ENCODE data around the gene CXCR3.
A peak's percentile ranks its signal among the peaks of the same experiment; 100 is the strongest.
"Not testable (repeated sequence)": the region's sequence is repeated elsewhere in the genome, so short reads cannot be mapped to it uniquely, and the experiment has no call there.

Gene CXCR3

GRCh38 chrX:71636438-71637252 lies 18.3 kb upstream of the CXCR3 start:
- DNase-seq (ENCODE audit: low spot score): no peak

DNA sequence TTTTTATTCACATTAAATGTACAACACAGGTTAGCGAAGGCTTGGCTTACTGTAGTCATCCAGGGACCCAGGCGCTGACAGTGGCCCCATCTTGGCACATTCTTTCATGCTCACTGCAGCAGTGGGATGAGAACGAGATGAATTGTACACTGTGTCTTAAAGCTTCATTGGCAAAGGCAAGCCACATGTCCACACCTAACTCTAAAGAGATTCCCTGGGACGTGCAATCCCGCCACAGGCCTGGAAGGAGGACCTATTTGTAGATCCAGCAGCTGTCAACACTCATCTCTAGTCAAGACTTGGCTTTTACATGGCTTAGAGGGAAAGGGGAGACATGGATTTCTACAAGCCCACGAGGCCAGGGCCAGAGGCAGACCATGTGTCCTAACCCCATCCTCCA lies 16.1 kb upstream of the CXCR3 start:
- DNase-seq (ENCODE audit: low spot score): no peak

GRCh38 chrX:71632923-71633657 lies 14.8 kb upstream of the CXCR3 start:
- no peak for DNase-seq (ENCODE audit: low spot score)

- DNase-seq (ENCODE audit: low spot score): no peak
Measured at GRCh38 chrX:71629467-71629866, 11.2 kb upstream of the CXCR3 start.

- no peak for DNase-seq (ENCODE audit: low spot score)
Measured at GRCh38 chrX:71627588-71628404, 9.5 kb upstream of the CXCR3 start.

DNA sequence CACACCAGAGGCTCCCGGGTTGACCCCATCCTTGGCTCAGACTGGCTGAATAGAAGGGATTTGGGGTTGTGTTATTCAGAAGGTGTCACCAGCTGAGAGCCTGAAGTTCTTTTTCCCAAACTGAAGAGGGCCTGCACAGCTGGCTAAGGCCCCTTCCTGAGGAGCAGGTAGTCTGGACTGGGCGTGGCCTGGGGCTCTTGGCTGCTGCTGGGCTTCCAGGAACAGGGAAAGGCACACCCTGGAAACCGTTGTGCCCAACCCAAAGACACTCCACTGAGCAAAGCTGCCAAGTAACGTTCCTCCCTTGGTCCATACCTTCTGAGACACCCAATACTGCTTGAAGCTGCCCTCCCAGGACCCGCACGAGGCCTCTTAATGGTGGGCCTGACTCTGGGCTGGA lies 8.3 kb upstream of the CXCR3 start:
- DNase-seq (ENCODE audit: low spot score): no peak

GRCh38 chrX:71625471-71625870 lies 7.2 kb upstream of the CXCR3 start:
- DNase-seq (ENCODE audit: low spot score): no peak

DNA sequence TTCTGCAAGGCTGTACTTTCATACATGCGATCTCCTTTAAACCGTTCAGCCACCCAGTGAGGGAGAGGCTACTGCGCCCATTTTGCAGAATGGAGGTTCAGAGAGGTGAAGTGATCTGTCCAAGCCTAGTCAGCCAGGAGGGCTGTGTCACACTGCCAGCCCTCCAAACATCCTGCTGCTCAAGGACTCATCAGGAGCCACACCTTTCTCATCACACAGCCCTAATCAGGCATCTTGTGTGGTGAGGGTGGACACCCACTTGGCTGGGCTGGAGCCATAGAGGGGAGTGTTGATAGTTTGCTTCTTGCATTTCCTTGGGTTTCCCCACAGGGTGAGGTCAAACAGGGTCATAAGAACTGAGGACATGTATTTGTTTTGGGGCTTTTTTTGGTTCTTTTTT lies 5.4 kb upstream of the CXCR3 start:
- no peak for DNase-seq (ENCODE audit: low spot score)

DNA sequence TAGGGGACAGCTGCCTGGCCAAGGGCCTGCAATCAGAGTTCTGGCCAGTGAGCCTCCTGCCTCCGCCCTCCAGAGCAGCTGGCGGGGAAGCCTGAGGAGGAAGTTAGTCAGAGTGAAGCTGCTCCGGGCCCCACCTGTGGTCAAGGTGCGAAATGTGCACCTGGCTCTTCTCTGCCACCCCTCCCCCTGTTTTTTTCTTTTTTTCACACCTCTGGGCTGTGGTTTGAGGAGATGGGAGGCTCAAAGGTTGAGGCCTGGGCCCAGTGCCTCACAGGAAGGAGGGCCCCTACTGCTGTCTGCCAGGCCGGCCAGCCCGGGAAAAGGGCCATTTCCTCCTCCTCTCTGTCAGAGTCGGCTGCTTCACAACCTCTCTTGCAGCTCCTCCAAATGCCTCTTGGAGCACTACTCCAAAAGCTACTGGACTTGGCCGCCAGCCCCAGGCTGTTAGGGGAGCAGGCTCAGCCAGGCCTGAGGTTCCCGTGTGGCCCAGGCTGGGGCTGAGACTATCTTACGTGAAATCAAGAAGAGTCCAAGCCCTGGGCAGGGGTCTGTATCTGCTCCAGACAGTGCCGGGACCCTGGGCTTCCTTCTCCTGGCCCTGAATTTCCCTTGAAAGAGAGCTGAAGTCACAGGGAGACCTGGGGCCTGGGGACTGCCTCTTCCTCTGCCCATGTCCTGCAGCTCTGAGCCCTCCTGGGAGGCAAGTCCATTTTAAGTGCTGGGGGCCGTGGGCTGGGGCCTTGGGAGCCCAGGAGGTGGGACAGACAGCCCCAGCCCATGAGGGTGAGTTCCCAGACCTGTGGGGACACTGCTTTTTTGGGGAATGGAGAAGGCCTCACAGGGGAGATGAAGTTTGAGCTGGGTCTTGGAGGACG lies 4.5 kb upstream of the CXCR3 start:
- DNase-seq (ENCODE audit: low spot score): peak; percentile 81

- no peak for DNase-seq (ENCODE audit: low spot score)
Measured at GRCh38 chrX:71622032-71622575, 3.8 kb upstream of the CXCR3 start.

- DNase-seq (ENCODE audit: low spot score): peak; percentile 38
Measured at GRCh38 chrX:71621603-71622002, 3.3 kb upstream of the CXCR3 start.

DNA sequence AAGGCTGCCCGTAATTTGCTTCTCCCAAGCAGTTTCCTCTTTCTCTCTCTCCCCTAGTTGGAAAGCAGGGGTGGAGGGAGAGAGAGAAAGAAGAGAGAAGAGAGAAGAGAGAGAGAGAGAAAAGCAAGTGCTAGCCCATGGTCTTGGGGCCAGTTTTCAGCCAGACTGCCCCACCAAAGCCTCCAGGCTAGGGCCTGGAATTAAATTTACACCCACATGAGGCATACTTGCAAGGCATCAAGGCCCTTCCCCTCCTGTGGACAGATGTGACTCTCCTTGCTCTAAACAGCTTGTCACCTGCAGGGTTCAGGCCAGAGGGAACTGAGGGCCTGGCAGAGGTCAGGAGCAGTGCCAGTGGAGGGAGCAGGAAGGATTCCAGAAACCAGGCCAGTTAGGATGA lies 1.7 kb upstream of the CXCR3 start:
- no peak for DNase-seq (ENCODE audit: low spot score)

- DNase-seq (ENCODE audit: low spot score): no peak
Measured at GRCh38 chrX:71619193-71619592, 882 bp upstream of the CXCR3 start.

GRCh38 chrX:71618787-71619186 lies 476 bp upstream of the CXCR3 start:
- DNase-seq (ENCODE audit: low spot score): no peak

DNA sequence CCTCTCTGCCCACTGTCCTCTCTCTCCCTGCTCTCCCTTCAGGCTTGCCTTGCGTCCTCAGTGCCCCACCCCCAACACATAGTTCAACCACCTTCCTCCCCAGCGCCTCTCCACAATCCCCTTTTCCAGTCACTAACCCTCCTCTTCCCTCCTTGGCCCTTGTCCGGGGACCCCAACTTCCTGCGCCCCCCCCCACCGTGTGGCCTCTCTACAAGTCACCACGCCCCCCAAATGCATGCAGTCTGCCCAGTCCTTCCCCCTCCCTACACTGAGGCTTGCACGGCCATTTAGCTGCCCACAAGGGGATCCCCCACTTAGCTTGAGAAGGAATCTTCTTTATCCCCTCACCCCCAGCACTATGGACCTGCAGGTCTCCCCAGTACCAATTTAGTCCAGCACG lies 569 bp downstream of the CXCR3 start:
- no peak for DNase-seq (ENCODE audit: low spot score)

- DNase-seq (ENCODE audit: low spot score): no peak
Measured at GRCh38 chrX:71616672-71617529, 1.4 kb downstream of the CXCR3 start.

DNA sequence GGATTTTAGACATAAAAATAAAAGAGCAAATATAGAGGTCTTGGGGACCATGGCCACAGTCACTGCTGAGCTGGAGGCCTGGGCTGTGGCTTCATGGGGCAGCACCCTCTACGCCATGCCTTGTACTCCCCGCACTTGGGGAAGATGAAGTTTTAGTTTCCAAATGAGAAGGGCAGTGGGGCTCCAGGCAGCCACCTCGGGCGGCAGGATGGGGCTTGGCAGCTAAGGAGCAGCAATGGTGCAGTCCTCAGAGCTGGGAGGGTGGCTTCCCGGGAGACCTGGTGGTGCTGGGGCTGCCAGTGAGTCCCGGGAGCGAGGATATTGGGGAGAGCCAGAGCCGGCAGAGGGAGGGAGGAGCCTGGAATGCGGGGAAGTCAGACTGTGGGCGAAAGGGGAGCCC lies 2.4 kb downstream of the CXCR3 start:
- no peak for DNase-seq (ENCODE audit: low spot score)

DNA sequence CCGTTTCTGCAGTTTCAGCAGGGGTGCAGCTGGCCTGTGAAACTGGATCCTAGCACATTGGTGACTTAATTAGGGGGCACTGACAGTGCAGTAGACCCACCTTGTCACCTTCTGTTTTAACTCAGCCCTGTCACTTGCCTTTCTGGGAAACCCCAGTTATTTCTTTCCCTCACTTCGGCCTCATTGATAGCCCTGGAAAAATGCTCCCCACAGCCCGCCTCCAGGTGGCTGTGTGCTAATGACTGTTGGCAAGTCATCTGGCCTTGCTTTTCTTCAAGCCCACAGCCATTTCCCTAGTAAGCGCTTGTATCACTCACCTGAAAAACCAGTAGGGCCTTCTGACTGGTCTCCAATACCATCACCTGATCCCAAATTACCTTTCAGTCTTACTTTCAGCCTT lies 3.3 kb downstream of the CXCR3 start:
- DNase-seq (ENCODE audit: low spot score): no peak

DNA sequence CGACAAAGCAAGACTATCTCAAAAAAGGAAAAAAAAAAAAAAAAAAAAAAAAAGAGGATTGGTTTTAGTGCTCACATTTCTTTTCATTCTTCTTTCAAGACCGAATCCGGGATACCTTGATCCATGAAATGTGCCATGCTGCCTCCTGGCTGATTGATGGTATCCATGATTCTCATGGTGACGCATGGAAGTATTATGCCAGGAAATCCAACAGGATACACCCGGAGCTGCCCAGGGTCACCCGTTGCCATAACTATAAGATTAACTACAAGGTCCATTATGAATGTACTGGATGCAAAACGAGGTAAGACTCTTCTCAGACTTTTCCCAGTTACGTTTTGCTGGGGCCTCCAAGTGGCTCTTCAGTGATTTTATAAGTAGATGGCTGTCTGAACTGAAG lies 6.1 kb downstream of the CXCR3 start:
- DNase-seq (ENCODE audit: low spot score): no peak

DNA sequence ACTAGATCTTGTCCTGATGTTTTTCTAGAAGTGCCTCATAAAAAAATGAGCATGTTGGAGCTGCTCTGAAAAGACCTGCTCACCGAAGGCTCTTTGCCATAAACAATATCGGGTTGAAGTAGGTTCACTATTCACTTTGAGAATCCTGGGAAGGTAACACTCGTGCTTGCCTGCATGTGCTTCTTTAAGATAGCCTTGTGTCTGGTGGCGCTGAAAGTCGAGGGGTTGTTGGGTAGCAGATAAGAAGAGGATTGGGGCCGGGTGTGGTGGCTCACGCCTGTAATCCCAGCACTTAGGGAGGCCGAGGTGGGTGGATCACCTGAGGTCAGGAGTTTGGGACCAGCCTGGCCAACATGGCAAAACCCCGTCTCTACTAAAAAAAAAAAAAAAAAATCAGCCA lies 6.6 kb downstream of the CXCR3 start:
- DNase-seq (ENCODE audit: low spot score): not testable (repeated sequence)

Data from AG08396 (cell line).